ENCODE results near the gene NHERF1.

NHERF1 gene

GRCh38 chr17:74768069-74768762 lies 19.8 kb downstream of the NHERF1 start:
- no peak for DNase-seq (ENCODE audit: low read depth in 2 of 2)

- DNase-seq (ENCODE audit: low read depth in 2 of 2) = no peak
These were observed 20.3 kb downstream of the NHERF1 start for GRCh38 chr17:74768763-74769114.

- DNase-seq (ENCODE audit: low read depth in 2 of 2) = no peak
These were observed 20.9 kb downstream of the NHERF1 start for GRCh38 chr17:74769266-74769855.

GRCh38 chr17:74769856-74770497 lies 21.5 kb downstream of the NHERF1 start:
- no peak for DNase-seq (ENCODE audit: low read depth in 2 of 2)

- peak; percentile 60 to 66 for DNase-seq (ENCODE audit: low read depth in 2 of 2)
These were observed 22.3 kb downstream of the NHERF1 start for GRCh38 chr17:74770498-74771318.

- no peak for DNase-seq (ENCODE audit: low read depth in 2 of 2)
These were observed 23.0 kb downstream of the NHERF1 start for GRCh38 chr17:74771319-74771914.

GRCh38 chr17:74772053-74772452 lies 23.6 kb downstream of the NHERF1 start:
- no peak for DNase-seq (ENCODE audit: low read depth in 2 of 2)

- DNase-seq (ENCODE audit: low read depth in 2 of 2) = no peak
These were observed 25.0 kb downstream of the NHERF1 start for GRCh38 chr17:74773414-74773813.

GRCh38 chr17:74773871-74774286 lies 25.5 kb downstream of the NHERF1 start:
- DNase-seq (ENCODE audit: low read depth in 2 of 2) = no peak

GRCh38 chr17:74775409-74776043 lies 27.1 kb downstream of the NHERF1 start:
- no peak for DNase-seq (ENCODE audit: low read depth in 2 of 2)

GRCh38 chr17:74776044-74776962 lies 27.9 kb downstream of the NHERF1 start, which contains the start of gene NAT9:
Gene NAT9, minus strand, starts transcription at chr17:74776345. Its CDS starts 647 bp downstream, at chr17:74775698.
- peak; percentile 99 to 100 for DNase-seq (ENCODE audit: low read depth in 2 of 2)

GRCh38 chr17:74776990-74777389 lies 28.6 kb downstream of the NHERF1 start:
- DNase-seq (ENCODE audit: low read depth in 2 of 2) = no peak

- no peak for DNase-seq (ENCODE audit: low read depth in 2 of 2)
These were observed 29.6 kb downstream of the NHERF1 start for GRCh38 chr17:74777901-74778515.

- DNase-seq (ENCODE audit: low read depth in 2 of 2) = no peak
These were observed 30.5 kb downstream of the NHERF1 start for GRCh38 chr17:74778960-74779359.

GRCh38 chr17:74779501-74779900 lies 31.1 kb downstream of the NHERF1 start:
- no peak for DNase-seq (ENCODE audit: low read depth in 2 of 2)

GRCh38 chr17:74779948-74780400 lies 31.5 kb downstream of the NHERF1 start:
- DNase-seq (ENCODE audit: low read depth in 2 of 2) = peak in 1 of 2 donors; percentile 23

- DNase-seq (ENCODE audit: low read depth in 2 of 2) = no peak
These were observed 32.2 kb downstream of the NHERF1 start for GRCh38 chr17:74780443-74781238.

GRCh38 chr17:74782571-74782970 lies 34.1 kb downstream of the NHERF1 start:
- DNase-seq (ENCODE audit: low read depth in 2 of 2) = no peak

Measured in stimulated activated CD4-positive, alpha-beta T cell treated with anti-CD3 and anti-CD28 coated beads, Interleukin-1b, Interleukin-23, amount 100 ng/mL, for 4 hours (primary cell).